ENCODE data around the gene SCYGR3.

SCYGR3 gene

GRCh38 chr2:227634201-227634600 is 19.6 kb upstream of the SCYGR3 start:
- Histone ChIP-seq H3K27ac (ENCODE audit: low read length) (no peak overlapping the region), H3K79me2 (ENCODE audit: low read length) (no peaks in the 10 kb centered on the region), H3K4me3 (ENCODE audit: low read length) (no peak overlapping the region), H3K9ac (ENCODE audit: low read length) (no peak overlapping the region), H2AFZ (ENCODE audit: low read length) (no peak overlapping the region), H3K9me2 (replicated peaks; ENCODE audit: insufficient read depth, low read length) (no peaks in the 10 kb centered on the region), H3K27me3 (replicated peaks; ENCODE audit: insufficient read depth, low read length) (no peaks in the 10 kb centered on the region), H3K4me2 (ENCODE audit: low read depth, low read length) (no peak overlapping the region), H3K4me1 (ENCODE audit: low read length) (no peaks in the 10 kb centered on the region), H3F3A (ENCODE audit: insufficient read depth, low read length) (no peaks in the 10 kb centered on the region), H3K9me3 (replicated peaks; ENCODE audit: insufficient read depth, low read length) (no peaks in the 10 kb centered on the region), H3K36me3 (replicated peaks; ENCODE audit: insufficient read depth, low read length) (no peaks in the 10 kb centered on the region), H4K20me1 (ENCODE audit: insufficient read depth, low read length) (no peaks in the 10 kb centered on the region)
- TF ChIP-seq EZH2phosphoT487 (IDR thresholded peaks at IDR 0.05; ENCODE audit: low read length) (no peak), CTCF (IDR thresholded peaks at IDR 0.05; ENCODE audit: low read length) (no peak), EZH2 (optimal IDR thresholded peaks at IDR 0.05; ENCODE audit: low read depth, low read length) (no peak)
- DNase-seq = no peak

DNA sequence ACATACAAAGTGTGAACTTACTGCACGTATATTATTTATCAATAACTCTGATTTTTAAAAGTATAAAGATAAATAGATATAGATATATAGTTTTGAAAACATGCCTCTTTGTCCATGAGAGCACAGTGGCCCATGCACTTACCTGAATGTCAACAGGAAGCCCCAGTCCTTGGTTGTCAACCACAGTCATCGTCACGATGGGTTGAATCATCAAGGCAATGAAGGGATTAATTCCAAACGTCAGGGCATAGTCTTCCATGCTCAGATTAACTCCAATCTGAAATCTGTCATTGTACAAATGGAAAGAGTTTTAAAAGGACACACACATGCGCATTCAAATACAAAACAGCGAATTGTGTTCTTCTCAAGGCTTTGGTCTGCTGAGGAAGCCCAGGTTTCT is 18.2 kb upstream of the SCYGR3 start:
- H3K79me2 ChIP-seq (ENCODE audit: low read length) = no peaks in the 10 kb centered on the region
- H3K27ac ChIP-seq (ENCODE audit: low read length) = no peak overlapping the region
- no peak overlapping the region for H3K9ac ChIP-seq (ENCODE audit: low read length)
- H3K9me3 ChIP-seq (replicated peaks; ENCODE audit: insufficient read depth, low read length) = no peaks in the 10 kb centered on the region
- no peaks in the 10 kb centered on the region for H3K27me3 ChIP-seq (replicated peaks; ENCODE audit: insufficient read depth, low read length)
- TF ChIP-seq CTCF (IDR thresholded peaks at IDR 0.05; ENCODE audit: low read length) = no peak
- H2AFZ ChIP-seq (ENCODE audit: low read length) = no peak overlapping the region
- H3K4me1 ChIP-seq (ENCODE audit: low read length) = no peaks in the 10 kb centered on the region
- no peak for DNase-seq
- no peaks in the 10 kb centered on the region for H3K9me2 ChIP-seq (replicated peaks; ENCODE audit: insufficient read depth, low read length)
- no peaks in the 10 kb centered on the region for H3K36me3 ChIP-seq (replicated peaks; ENCODE audit: insufficient read depth, low read length)
- H3K4me2 ChIP-seq (ENCODE audit: low read depth, low read length) = no peak overlapping the region
- no peaks in the 10 kb centered on the region for H4K20me1 ChIP-seq (ENCODE audit: insufficient read depth, low read length)
- H3K4me3 ChIP-seq (ENCODE audit: low read length) = no peak overlapping the region
- H3F3A ChIP-seq (ENCODE audit: insufficient read depth, low read length) = no peaks in the 10 kb centered on the region

DNA sequence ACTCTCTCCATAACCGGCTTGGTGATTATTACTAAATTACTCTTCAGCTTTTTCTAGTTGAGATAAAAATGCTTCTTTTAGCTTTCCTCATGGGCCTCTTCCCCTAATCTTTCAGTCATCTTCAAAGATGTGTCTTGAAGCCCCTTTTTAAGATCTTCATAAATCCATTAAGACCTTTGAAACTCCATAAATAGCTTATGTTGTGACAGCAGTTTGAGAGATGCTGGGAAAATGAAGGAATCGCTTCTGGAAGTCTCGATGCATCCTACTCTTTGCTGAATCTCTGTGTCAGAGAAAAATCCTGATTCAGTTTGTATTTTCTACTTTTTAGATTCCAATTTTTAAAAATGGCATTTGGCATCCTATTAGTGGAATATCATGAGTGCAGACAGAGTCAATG is 15.7 kb upstream of the SCYGR3 start:
- Histone ChIP-seq H3K4me2 (ENCODE audit: low read depth, low read length) (no peak overlapping the region), H3K27me3 (replicated peaks; ENCODE audit: insufficient read depth, low read length) (no peaks in the 10 kb centered on the region), H3K79me2 (ENCODE audit: low read length) (no peaks in the 10 kb centered on the region), H2AFZ (ENCODE audit: low read length) (no peak overlapping the region), H3K4me3 (ENCODE audit: low read length) (no peak overlapping the region), H3K9me3 (replicated peaks; ENCODE audit: insufficient read depth, low read length) (no peaks in the 10 kb centered on the region), H3K9me2 (replicated peaks; ENCODE audit: insufficient read depth, low read length) (no peaks in the 10 kb centered on the region), H3K4me1 (ENCODE audit: low read length) (no peaks in the 10 kb centered on the region), H3K27ac (ENCODE audit: low read length) (no peak overlapping the region), H3F3A (ENCODE audit: insufficient read depth, low read length) (no peaks in the 10 kb centered on the region), H3K36me3 (replicated peaks; ENCODE audit: insufficient read depth, low read length) (no peaks in the 10 kb centered on the region), H4K20me1 (ENCODE audit: insufficient read depth, low read length) (no peaks in the 10 kb centered on the region), H3K9ac (ENCODE audit: low read length) (no peak overlapping the region)
- TF ChIP-seq CTCF (IDR thresholded peaks at IDR 0.05; ENCODE audit: low read length) (no peak), EZH2phosphoT487 (IDR thresholded peaks at IDR 0.05; ENCODE audit: low read length) (no peak), EZH2 (optimal IDR thresholded peaks at IDR 0.05; ENCODE audit: low read depth, low read length) (no peak)
- DNase-seq = no peak

DNA sequence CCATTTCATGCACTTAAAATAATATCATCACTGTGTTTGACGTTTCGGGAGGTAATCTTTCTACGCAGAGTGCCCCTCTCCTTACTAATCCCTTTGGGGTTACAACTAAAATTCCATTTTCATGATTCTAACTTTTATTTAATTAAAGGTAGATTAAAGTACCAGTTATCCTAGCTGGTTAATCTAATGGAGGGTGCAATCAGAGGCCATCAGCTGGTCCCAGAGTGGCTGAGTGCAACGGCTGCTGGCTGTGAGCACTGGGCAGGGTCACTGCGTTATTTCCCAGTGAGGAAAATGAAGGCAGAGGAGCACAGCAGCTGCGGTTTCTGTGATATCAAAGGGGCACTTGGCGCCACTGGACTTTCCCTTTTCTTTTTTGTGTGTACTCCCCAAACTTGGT is 14.8 kb upstream of the SCYGR3 start:
- Histone ChIP-seq H3K9me2 (replicated peaks; ENCODE audit: insufficient read depth, low read length) (no peaks in the 10 kb centered on the region), H3K36me3 (replicated peaks; ENCODE audit: insufficient read depth, low read length) (no peaks in the 10 kb centered on the region), H2AFZ (ENCODE audit: low read length) (no peak overlapping the region), H3K4me1 (ENCODE audit: low read length) (no peaks in the 10 kb centered on the region), H3K4me2 (ENCODE audit: low read depth, low read length) (no peak overlapping the region), H3K9ac (ENCODE audit: low read length) (no peak overlapping the region), H3K4me3 (ENCODE audit: low read length) (no peak overlapping the region), H3K27ac (ENCODE audit: low read length) (no peak overlapping the region), H3K27me3 (replicated peaks; ENCODE audit: insufficient read depth, low read length) (no peaks in the 10 kb centered on the region), H3K79me2 (ENCODE audit: low read length) (no peaks in the 10 kb centered on the region), H4K20me1 (ENCODE audit: insufficient read depth, low read length) (no peaks in the 10 kb centered on the region), H3F3A (ENCODE audit: insufficient read depth, low read length) (no peaks in the 10 kb centered on the region), H3K9me3 (replicated peaks; ENCODE audit: insufficient read depth, low read length) (no peaks in the 10 kb centered on the region)
- no peak for DNase-seq
- TF ChIP-seq CTCF (IDR thresholded peaks at IDR 0.05; ENCODE audit: low read length) (no peak), EZH2 (optimal IDR thresholded peaks at IDR 0.05; ENCODE audit: low read depth, low read length) (no peak), EZH2phosphoT487 (IDR thresholded peaks at IDR 0.05; ENCODE audit: low read length) (no peak)
